Body of pancreas (tissue), 4 donors: ENCODE data around the gene POLR2H.
A peak's percentile ranks its signal among the peaks of the same experiment; 100 is the strongest.

Experiments used
- POLR2A ChIP-seq, 3 donors: fragments of 450-650 bp; IDR thresholded peaks; one replicate each; pipeline ENCODE4 v1.6.1; 2016; ENCODE audit warnings: antibody characterized with exemption in 3 of 3, mild to moderate bottlenecking in 2 of 3
- TF ChIP-seq, protein P1 (sequence below), 7 experiments: fragments of 450-650 bp in 4 of 7; fragments of 200-600 bp in 3 of 7; sonication (generic) in 3 of 7; IDR thresholded peaks; one replicate each; pipeline ENCODE4 v1.5.1; 2016 to 2019; ENCODE audit warnings: antibody characterized with exemption in 7 of 7

GRCh38 chr3:184321666-184322065 lies 39.8 kb upstream of the POLR2H start:
- TF ChIP-seq, protein P1, sequence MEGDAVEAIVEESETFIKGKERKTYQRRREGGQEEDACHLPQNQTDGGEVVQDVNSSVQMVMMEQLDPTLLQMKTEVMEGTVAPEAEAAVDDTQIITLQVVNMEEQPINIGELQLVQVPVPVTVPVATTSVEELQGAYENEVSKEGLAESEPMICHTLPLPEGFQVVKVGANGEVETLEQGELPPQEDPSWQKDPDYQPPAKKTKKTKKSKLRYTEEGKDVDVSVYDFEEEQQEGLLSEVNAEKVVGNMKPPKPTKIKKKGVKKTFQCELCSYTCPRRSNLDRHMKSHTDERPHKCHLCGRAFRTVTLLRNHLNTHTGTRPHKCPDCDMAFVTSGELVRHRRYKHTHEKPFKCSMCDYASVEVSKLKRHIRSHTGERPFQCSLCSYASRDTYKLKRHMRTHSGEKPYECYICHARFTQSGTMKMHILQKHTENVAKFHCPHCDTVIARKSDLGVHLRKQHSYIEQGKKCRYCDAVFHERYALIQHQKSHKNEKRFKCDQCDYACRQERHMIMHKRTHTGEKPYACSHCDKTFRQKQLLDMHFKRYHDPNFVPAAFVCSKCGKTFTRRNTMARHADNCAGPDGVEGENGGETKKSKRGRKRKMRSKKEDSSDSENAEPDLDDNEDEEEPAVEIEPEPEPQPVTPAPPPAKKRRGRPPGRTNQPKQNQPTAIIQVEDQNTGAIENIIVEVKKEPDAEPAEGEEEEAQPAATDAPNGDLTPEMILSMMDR (IDR thresholded peaks at IDR 0.05): no peak
- peak in 1 of 3 donors; percentile 10 for TF ChIP-seq POLR2A (IDR thresholded peaks at IDR 0.05)
